ENCODE data around the gene CAMK4. TPM values are rescaled to one million over a fixed set of nuclear protein-coding genes. Genes with fewer than 3 reads are reported as not detected.
A peak's percentile ranks its signal among the peaks of the same experiment; 100 is the strongest.

CAMK4 gene
- total and polyA plus RNA-seq, 9 of the 15 experiments (the other 6 are each of a cell fraction or from before 2014, with no cell fraction given), result 0.35 TPM; not detected in 8

DNA sequence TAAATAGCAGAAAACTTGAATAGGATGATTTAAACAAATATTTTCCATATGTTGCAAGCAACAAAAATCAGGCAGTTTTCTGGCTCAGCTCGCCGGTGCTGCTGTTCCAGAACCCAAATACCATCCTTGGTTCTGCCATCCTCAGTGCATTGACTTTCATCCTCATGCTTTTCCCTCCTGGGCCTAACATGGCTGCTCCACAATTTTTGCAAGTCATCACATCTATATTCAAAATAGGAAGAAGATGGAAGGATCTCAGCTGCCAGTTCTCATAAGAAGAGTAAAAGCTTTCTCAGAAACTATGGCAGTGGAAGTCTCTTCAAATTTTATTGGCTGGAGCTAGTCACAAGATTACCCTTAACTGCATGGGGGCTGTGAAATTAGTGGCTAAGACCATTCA, 151.5 kb downstream of the CAMK4 start:
- POLR2A ChIA-PET, result interaction anchor here (0.8 kb wide), 1 partner anchor 53 kb away, joined by 3 read pairs; no protein-coding TSS in a partner anchor

DNA sequence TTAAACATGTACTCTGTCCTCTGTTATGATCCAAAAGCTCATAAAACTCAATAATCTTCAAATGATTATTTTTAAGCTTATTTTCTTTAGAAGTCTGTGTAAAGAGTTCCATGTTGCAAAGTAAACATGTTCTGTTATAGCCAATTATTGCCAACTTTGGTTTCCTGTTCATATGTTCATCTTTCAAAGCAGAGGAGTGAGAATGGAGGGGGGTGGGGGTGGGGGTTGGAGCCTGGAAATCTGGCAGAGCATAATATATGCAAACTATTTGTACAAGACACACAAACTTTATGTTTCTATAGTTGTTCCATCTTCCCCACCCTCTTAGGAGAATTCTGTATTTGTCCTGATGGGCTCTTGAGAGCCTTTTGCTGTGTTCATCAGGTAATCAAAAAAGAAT, 153.1 kb downstream of the CAMK4 start:
- CTCF ChIA-PET (ENCODE audit: low intra/inter-chr PET ratio), result no interaction called here
- no peaks in the 10 kb centered on the region for H4K20me1 ChIP-seq (replicated peaks; ENCODE audit: control insufficient read depth, insufficient read depth, low read length)
- DNase-seq (ENCODE audit: extremely low read depth in 1 of 4, low spot score in 3 of 4), result no peak
- no peaks in the 10 kb centered on the region for H3K9me3 ChIP-seq (replicated peaks; ENCODE audit: control insufficient read depth, insufficient read depth, low read depth, low read length)
- no peaks in the 10 kb centered on the region for H3K4me1 ChIP-seq (replicated peaks in 1 of 2; ENCODE audit: control insufficient read depth in 2 of 2, insufficient read depth in 2 of 2, low read length in 2 of 2)
- FAIRE-seq, result no peak
- no peak overlapping the region for H3K27ac ChIP-seq (ENCODE audit: extremely low read depth, low read depth, low read length)
- POLR2A ChIA-PET, result no interaction called here
- H3K4me2 ChIP-seq (ENCODE audit: insufficient read depth, low read length), result no peak overlapping the region
- in situ Hi-C loops (cut with MboI), result no loop called here
- no peak for ATAC-seq
- intact Hi-C loops (cut with micrococcal nuclease), result no loop called here
- no peaks in the 10 kb centered on the region for H3K36me3 ChIP-seq (ENCODE audit: control insufficient read depth, insufficient read depth, low read length)
- H3K4me3 ChIP-seq, result no peak overlapping the region
- no peaks in the 10 kb centered on the region for H3K79me2 ChIP-seq (ENCODE audit: control insufficient read depth, insufficient read depth, low read length)
- BruUV-seq (replicated peaks), result no TSS peak
- no peaks in the 10 kb centered on the region for H3K9me1 ChIP-seq (ENCODE audit: control insufficient read depth, insufficient read depth, low read length)
- H2AFZ ChIP-seq (ENCODE audit: low read depth, low read length), result no peak overlapping the region
- no peak overlapping the region for H3K9ac ChIP-seq (ENCODE audit: insufficient read depth in 1 of 2, low read depth in 2 of 2, low read length in 2 of 2)
- TF ChIP-seq HNRNPUL1 (IDR thresholded peaks at IDR 0.05; ENCODE audit: low read length), result no peak
- TF ChIP-seq EGR1 (conservative IDR thresholded peaks at IDR 0.05), result no peak
- no peak for TF ChIP-seq PPARD (CRISPR knock-in tag; IDR thresholded peaks at IDR 0.05)
- no peak for TF ChIP-seq C11orf30 (IDR thresholded peaks at IDR 0.05; ENCODE audit: low read depth)
- no peak for TF ChIP-seq SRSF7 (optimal IDR thresholded peaks at IDR 0.05; ENCODE audit: low read depth, low read length)
- TF ChIP-seq NFATC3 (IDR thresholded peaks at IDR 0.05), result no peak
- no peak for TF ChIP-seq L3MBTL2 (IDR thresholded peaks at IDR 0.05)
- no peak for TF ChIP-seq ZNF699 (CRISPR knock-in tag; IDR thresholded peaks at IDR 0.05; ENCODE audit: insufficient replicate concordance)
- no peak for TF ChIP-seq SIN3B (IDR thresholded peaks at IDR 0.05; ENCODE audit: low read depth)
- H3K27me3 ChIP-seq (ENCODE audit: control insufficient read depth in 2 of 2, insufficient read depth in 2 of 2, low read length in 2 of 2), result no peaks in the 10 kb centered on the region

More for the DNA sequence above, 151.5 kb downstream of the CAMK4 start:
- 0% methylated on average over 2 of the region's 2 CpGs for WGBS (ENCODE audit: insufficient coverage, low coverage, missing lambda C conversion rate)
- no peaks in the 10 kb centered on the region for H3K79me2 ChIP-seq (ENCODE audit: control insufficient read depth, insufficient read depth, low read length)
- H3K9me1 ChIP-seq (ENCODE audit: control insufficient read depth, insufficient read depth, low read length), result no peaks in the 10 kb centered on the region
- H3K9ac ChIP-seq (ENCODE audit: insufficient read depth in 1 of 2, low read depth in 2 of 2, low read length in 2 of 2), result no peak overlapping the region
- DNase-seq (ENCODE audit: extremely low read depth in 1 of 4, low spot score in 3 of 4) (no peak), FAIRE-seq (no peak), ATAC-seq (no peak)
- H3K4me3 ChIP-seq, result no peak overlapping the region
- no peaks in the 10 kb centered on the region for H3K36me3 ChIP-seq (ENCODE audit: control insufficient read depth, insufficient read depth, low read length)
- H3K4me1 ChIP-seq (replicated peaks in 1 of 2; ENCODE audit: control insufficient read depth in 2 of 2, insufficient read depth in 2 of 2, low read length in 2 of 2), result no peaks in the 10 kb centered on the region
- in situ Hi-C loops (cut with MboI) (no loop called here), intact Hi-C loops (cut with micrococcal nuclease) (no loop called here)
- H3K27me3 ChIP-seq (ENCODE audit: control insufficient read depth in 2 of 2, insufficient read depth in 2 of 2, low read length in 2 of 2), result no peaks in the 10 kb centered on the region
- CTCF ChIA-PET (ENCODE audit: low intra/inter-chr PET ratio), result no interaction called here
- no peak for TF ChIP-seq NELFE (IDR thresholded peaks at IDR 0.05; ENCODE audit: insufficient read depth, insufficient read length)
- TF ChIP-seq NFE2 (IDR thresholded peaks at IDR 0.05; ENCODE audit: low read depth), result 0 out of 2 replicates have a peak, but pooled peaks have one; percentile 8
- TF ChIP-seq ZNF217 (CRISPR knock-in tag; IDR thresholded peaks at IDR 0.05), result no peak
- no peak for TF ChIP-seq ETS2 (tag; IDR thresholded peaks at IDR 0.05; ENCODE audit: borderline replicate concordance, poor library complexity, severe bottlenecking)
- TF ChIP-seq MAFG (tag; conservative IDR thresholded peaks at IDR 0.05), result peak; percentile 42; the same call in 1 of the 2 replicates
- 0 out of 2 replicates have a peak, but pooled peaks have one; percentile 19 for TF ChIP-seq C11orf30 (IDR thresholded peaks at IDR 0.05; ENCODE audit: low read depth)
- no peak for TF ChIP-seq ZNF143 (CRISPR knock-in tag; IDR thresholded peaks at IDR 0.05)
- TF ChIP-seq EZH2 (IDR thresholded peaks at IDR 0.05; ENCODE audit: borderline replicate concordance, low read depth, low read length), result no peak
- TF ChIP-seq ZNF316 (IDR thresholded peaks at IDR 0.05), result peak; percentile 9; the same call in 1 of the 2 replicates
- TF ChIP-seq TOE1 (IDR thresholded peaks at IDR 0.05; ENCODE audit: borderline replicate concordance), result no peak
- no peak for TF ChIP-seq TOE1 (CRISPR knock-in tag; IDR thresholded peaks at IDR 0.05; ENCODE audit: borderline replicate concordance, low read depth)
- no peak for TF ChIP-seq CCNT2 (IDR thresholded peaks at IDR 0.05; ENCODE audit: borderline replicate concordance, extremely low read depth, insufficient read length, low read depth, low read length)
- no peak for TF ChIP-seq KLF16 (IDR thresholded peaks at IDR 0.05)
- no peak for TF ChIP-seq MXI1 (IDR thresholded peaks at IDR 0.05; ENCODE audit: low read depth, low read length)
- no peak for TF ChIP-seq ZEB2 (IDR thresholded peaks at IDR 0.05)
- no peak overlapping the region for H3K4me2 ChIP-seq (ENCODE audit: insufficient read depth, low read length)
- no peaks in the 10 kb centered on the region for H4K20me1 ChIP-seq (replicated peaks; ENCODE audit: control insufficient read depth, insufficient read depth, low read length)
- H3K27ac ChIP-seq (ENCODE audit: extremely low read depth, low read depth, low read length), result no peak overlapping the region
- no peak overlapping the region for H2AFZ ChIP-seq (ENCODE audit: low read depth, low read length)
- BruUV-seq (replicated peaks), result no TSS peak
- H3K9me3 ChIP-seq (replicated peaks; ENCODE audit: control insufficient read depth, insufficient read depth, low read depth, low read length), result no peaks in the 10 kb centered on the region
